OCI-LY3 (cell line): ENCODE results near the gene CDT1.

Experiments used
- EZH2phosphoT487 ChIP-seq: fragments of 200-600 bp; shearing (Covaris generic); IDR thresholded peaks from 2 replicates; pipeline ENCODE4 v1.6.1; 2018; ENCODE audit warnings: antibody characterized with exemption, mixed run types, low read depth
- TF ChIP-seq, protein P1 (sequence below): fragments of 200-600, 300-600 bp; sonication (generic); IDR thresholded peaks from 2 replicates; pipeline ENCODE4 v1.5.1; 2014; ENCODE audit warnings: antibody characterized with exemption, low read length, low read depth

GRCh38 chr16:88839745-88840599 lies 36.4 kb downstream of the CDT1 start:
- TF ChIP-seq, protein P1, sequence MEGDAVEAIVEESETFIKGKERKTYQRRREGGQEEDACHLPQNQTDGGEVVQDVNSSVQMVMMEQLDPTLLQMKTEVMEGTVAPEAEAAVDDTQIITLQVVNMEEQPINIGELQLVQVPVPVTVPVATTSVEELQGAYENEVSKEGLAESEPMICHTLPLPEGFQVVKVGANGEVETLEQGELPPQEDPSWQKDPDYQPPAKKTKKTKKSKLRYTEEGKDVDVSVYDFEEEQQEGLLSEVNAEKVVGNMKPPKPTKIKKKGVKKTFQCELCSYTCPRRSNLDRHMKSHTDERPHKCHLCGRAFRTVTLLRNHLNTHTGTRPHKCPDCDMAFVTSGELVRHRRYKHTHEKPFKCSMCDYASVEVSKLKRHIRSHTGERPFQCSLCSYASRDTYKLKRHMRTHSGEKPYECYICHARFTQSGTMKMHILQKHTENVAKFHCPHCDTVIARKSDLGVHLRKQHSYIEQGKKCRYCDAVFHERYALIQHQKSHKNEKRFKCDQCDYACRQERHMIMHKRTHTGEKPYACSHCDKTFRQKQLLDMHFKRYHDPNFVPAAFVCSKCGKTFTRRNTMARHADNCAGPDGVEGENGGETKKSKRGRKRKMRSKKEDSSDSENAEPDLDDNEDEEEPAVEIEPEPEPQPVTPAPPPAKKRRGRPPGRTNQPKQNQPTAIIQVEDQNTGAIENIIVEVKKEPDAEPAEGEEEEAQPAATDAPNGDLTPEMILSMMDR, result no peak
- no peak for TF ChIP-seq EZH2phosphoT487
